Measurements from ENCODE around the gene ZNF605.

DNA sequence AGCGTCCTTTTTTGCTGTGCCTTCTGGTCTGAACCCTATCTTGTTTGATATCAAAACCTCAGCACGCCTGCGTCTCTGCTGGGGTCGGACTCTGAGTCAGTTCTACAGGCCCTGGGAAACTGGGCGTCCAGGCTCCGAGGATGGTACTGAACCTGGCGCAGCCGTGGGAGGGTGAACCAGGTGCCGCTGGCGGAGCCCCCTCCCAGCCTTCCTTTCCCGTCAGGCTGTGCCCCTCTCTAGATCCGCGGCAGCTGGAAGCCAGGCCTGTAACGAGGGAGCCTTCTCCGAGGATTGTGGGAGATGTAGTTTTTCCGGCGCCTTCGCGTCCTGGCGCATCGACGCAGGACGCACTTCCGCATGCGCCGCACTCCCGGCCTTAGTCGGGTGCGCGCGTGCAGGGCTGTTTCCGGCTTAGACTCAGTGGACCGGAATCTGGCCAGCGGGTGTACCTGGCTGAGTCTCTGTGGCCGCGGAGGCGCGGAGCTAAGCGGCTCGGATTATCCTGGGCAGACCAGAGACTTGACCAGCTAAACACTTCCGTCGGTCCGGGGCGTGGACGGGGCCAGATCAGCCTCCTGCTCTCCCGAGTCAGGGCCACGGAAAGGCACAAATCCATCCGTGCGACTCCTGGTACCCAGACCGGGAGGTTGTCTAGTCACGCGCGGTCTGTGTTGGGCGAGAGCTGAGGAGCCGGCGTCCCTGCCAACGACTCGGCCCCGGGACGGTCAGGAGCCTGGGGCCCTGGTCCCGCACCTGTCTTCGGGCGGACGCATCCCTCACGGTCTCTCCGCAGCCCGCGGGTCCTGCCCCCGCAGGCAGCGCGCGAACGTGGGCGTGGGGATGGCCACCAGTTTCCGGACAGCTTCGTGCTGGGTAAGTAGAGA is 30.1 kb upstream of the ZNF605 start, which contains the start of gene ZNF26:
- TF ChIP-seq, protein P1, sequence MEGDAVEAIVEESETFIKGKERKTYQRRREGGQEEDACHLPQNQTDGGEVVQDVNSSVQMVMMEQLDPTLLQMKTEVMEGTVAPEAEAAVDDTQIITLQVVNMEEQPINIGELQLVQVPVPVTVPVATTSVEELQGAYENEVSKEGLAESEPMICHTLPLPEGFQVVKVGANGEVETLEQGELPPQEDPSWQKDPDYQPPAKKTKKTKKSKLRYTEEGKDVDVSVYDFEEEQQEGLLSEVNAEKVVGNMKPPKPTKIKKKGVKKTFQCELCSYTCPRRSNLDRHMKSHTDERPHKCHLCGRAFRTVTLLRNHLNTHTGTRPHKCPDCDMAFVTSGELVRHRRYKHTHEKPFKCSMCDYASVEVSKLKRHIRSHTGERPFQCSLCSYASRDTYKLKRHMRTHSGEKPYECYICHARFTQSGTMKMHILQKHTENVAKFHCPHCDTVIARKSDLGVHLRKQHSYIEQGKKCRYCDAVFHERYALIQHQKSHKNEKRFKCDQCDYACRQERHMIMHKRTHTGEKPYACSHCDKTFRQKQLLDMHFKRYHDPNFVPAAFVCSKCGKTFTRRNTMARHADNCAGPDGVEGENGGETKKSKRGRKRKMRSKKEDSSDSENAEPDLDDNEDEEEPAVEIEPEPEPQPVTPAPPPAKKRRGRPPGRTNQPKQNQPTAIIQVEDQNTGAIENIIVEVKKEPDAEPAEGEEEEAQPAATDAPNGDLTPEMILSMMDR (IDR thresholded peaks at IDR 0.05): no peak
- TF ChIP-seq, protein P2, sequence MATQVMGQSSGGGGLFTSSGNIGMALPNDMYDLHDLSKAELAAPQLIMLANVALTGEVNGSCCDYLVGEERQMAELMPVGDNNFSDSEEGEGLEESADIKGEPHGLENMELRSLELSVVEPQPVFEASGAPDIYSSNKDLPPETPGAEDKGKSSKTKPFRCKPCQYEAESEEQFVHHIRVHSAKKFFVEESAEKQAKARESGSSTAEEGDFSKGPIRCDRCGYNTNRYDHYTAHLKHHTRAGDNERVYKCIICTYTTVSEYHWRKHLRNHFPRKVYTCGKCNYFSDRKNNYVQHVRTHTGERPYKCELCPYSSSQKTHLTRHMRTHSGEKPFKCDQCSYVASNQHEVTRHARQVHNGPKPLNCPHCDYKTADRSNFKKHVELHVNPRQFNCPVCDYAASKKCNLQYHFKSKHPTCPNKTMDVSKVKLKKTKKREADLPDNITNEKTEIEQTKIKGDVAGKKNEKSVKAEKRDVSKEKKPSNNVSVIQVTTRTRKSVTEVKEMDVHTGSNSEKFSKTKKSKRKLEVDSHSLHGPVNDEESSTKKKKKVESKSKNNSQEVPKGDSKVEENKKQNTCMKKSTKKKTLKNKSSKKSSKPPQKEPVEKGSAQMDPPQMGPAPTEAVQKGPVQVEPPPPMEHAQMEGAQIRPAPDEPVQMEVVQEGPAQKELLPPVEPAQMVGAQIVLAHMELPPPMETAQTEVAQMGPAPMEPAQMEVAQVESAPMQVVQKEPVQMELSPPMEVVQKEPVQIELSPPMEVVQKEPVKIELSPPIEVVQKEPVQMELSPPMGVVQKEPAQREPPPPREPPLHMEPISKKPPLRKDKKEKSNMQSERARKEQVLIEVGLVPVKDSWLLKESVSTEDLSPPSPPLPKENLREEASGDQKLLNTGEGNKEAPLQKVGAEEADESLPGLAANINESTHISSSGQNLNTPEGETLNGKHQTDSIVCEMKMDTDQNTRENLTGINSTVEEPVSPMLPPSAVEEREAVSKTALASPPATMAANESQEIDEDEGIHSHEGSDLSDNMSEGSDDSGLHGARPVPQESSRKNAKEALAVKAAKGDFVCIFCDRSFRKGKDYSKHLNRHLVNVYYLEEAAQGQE (IDR thresholded peaks at IDR 0.05; ENCODE audit: insufficient read depth in 1 of 2, low read depth in 2 of 2, low read length in 1 of 2): 0 out of 4 replicates have a peak, but pooled peaks of 1 of the 2 experiments have one; percentile 13

All from Panc1 (cell line).